Endometrium (tissue), 2 donors: ENCODE measurements around the gene GAGE12H.
"Not testable (repeated sequence)": the region's sequence is repeated elsewhere in the genome, so short reads cannot be mapped to it uniquely, and the experiment has no call there.

Experiments
- FAIRE-seq: peaks from 2 replicates; lab custom pipeline; 2012; peaks lifted over from hg19 to GRCh38; lab: Jason Lieb, UNC
- donor health status: control.
- donor health status: control.

GAGE12H gene

GRCh38 chrX:49579649-49580048 lies at the start of gene GAGE12H:
Gene GAGE12H (plus strand): TSS chrX:49579949. CDS start chrX:49581104, 1,155 bp downstream.
- not testable (repeated sequence) for FAIRE-seq

GRCh38 chrX:49531877-49532276 lies 47.9 kb upstream of the GAGE12H start, which contains the start of gene GAGE12C:
Gene GAGE12C (plus strand): TSS chrX:49532177. CDS start chrX:49533332, 1,155 bp downstream.
- FAIRE-seq: not testable (repeated sequence)

GRCh38 chrX:49541433-49541832 lies 38.3 kb upstream of the GAGE12H start, which contains the start of gene GAGE12D:
Gene GAGE12D (plus strand): TSS chrX:49541733. CDS start chrX:49542888, 1,155 bp downstream.
- FAIRE-seq: not testable (repeated sequence)

GRCh38 chrX:49550989-49551388 lies 28.8 kb upstream of the GAGE12H start, which contains the start of gene GAGE12E:
Gene GAGE12E (plus strand): TSS chrX:49551289. CDS start chrX:49552444, 1,155 bp downstream.
- not testable (repeated sequence) for FAIRE-seq

GRCh38 chrX:49560542-49560941 lies 19.2 kb upstream of the GAGE12H start, which contains the start of gene GAGE12F:
Gene GAGE12F (plus strand): TSS chrX:49560842. CDS start chrX:49561997, 1,155 bp downstream.
- not testable (repeated sequence) for FAIRE-seq

GRCh38 chrX:49568728-49569127 lies 11.0 kb upstream of the GAGE12H start:
- not testable (repeated sequence) for FAIRE-seq

- not testable (repeated sequence) for FAIRE-seq
Measured at GRCh38 chrX:49569152-49569551, 10.6 kb upstream of the GAGE12H start.

GRCh38 chrX:49570100-49570499 lies 9.6 kb upstream of the GAGE12H start, which contains the start of gene GAGE12G:
Gene GAGE12G (plus strand): TSS chrX:49570400. CDS start chrX:49571555, 1,155 bp downstream.
- not testable (repeated sequence) for FAIRE-seq

GRCh38 chrX:49589196-49589595 lies 9.4 kb downstream of the GAGE12H start, which contains the start of gene GAGE2A:
Gene GAGE2A (plus strand): TSS chrX:49589496. CDS start chrX:49590651, 1,155 bp downstream.
- FAIRE-seq: not testable (repeated sequence)

GRCh38 chrX:49589769-49590478 lies 10.2 kb downstream of the GAGE12H start:
- FAIRE-seq: not testable (repeated sequence)

GRCh38 chrX:49590488-49590887 lies 10.7 kb downstream of the GAGE12H start:
- not testable (repeated sequence) for FAIRE-seq

GRCh38 chrX:49598720-49599119 lies 19.0 kb downstream of the GAGE12H start, which contains the start of gene GAGE1:
Gene GAGE1 (plus strand): TSS chrX:49599020. CDS start chrX:49600175, 1,155 bp downstream.
- FAIRE-seq: not testable (repeated sequence)

GRCh38 chrX:49610718-49611310 lies 31.1 kb downstream of the GAGE12H start:
- FAIRE-seq: no peak

GRCh38 chrX:49618574-49618973 lies 38.8 kb downstream of the GAGE12H start:
- no peak for FAIRE-seq

GRCh38 chrX:49627086-49627777 lies 47.5 kb downstream of the GAGE12H start:
- FAIRE-seq: no peak
